Gastroesophageal sphincter (tissue), 4 donors: ENCODE data around the gene TTC21A. TPM values are rescaled to one million over a fixed set of nuclear protein-coding genes. Genes with fewer than 3 reads are reported as not detected.
A peak's percentile ranks its signal among the peaks of the same experiment; 100 is the strongest.

Experiments
- ATAC-seq: fragments of 150-250 bp; one replicate; pipeline ENCODE4 v1.9.1; 2016; ENCODE audit warnings: mild to moderate bottlenecking, moderate library complexity
- H3K27ac ChIP-seq, 4 donors: fragments of 200-600 bp; sonication (generic) in 3 of 4; 1 replicate in 3 of 4; 2 replicates in 1 of 4; pipeline ENCODE4 v1.5.1; 2016 to 2019
- H3K27me3 ChIP-seq: fragments of 200-600 bp; sonication (generic); one replicate; pipeline ENCODE4 v1.5.1; 2019
- H3K36me3 ChIP-seq, 2 donors: fragments of 200-600 bp; sonication (generic); one replicate each; pipeline ENCODE4 v1.5.1; 2019; ENCODE audit warnings: control low read depth in 1 of 2
- H3K4me1 ChIP-seq, 3 donors: fragments of 200-600 bp; sonication (generic); 1 replicate in 2 of 3; 2 replicates in 1 of 3; pipeline ENCODE4 v1.5.1; 2016 to 2019; ENCODE audit warnings: control low read depth in 2 of 3
- H3K4me3 ChIP-seq, 2 donors: fragments of 200-600 bp; sonication (generic); one replicate each; pipeline ENCODE4 v1.5.1; 2019; ENCODE audit warnings: mild to moderate bottlenecking in 1 of 2, moderate library complexity in 1 of 2
- H3K9me3 ChIP-seq, 3 donors: fragments of 200-600 bp; sonication (generic); one replicate each; pipeline ENCODE4 v1.5.1; 2017 to 2019; ENCODE audit warnings: control low read depth in 2 of 3
- EP300 ChIP-seq: sonication (generic); formaldehyde crosslinking; IDR thresholded peaks from one replicate; pipeline ENCODE4 v1.6.1; 2017; ENCODE audit warnings: antibody characterized with exemption, mild to moderate bottlenecking
- POLR2A ChIP-seq, 2 donors: fragments of 450-650 bp; IDR thresholded peaks; one replicate each; pipeline ENCODE4 v1.6.1; 2017; ENCODE audit warnings: antibody characterized with exemption in 2 of 2, mild to moderate bottlenecking in 2 of 2, moderate library complexity in 1 of 2
- POLR2AphosphoS5 ChIP-seq: sonication (generic); formaldehyde crosslinking; IDR thresholded peaks from one replicate; pipeline ENCODE4 v1.6.1; 2017; ENCODE audit warnings: antibody characterized with exemption
- WGBS, 2 donors: methylation state at CpG; one replicate each; pipeline ENCODE4 v1.1.5; 2018; ENCODE audit warnings: low coverage in 1 of 2; 5-methylcytosine and 5-hydroxymethylcytosine counted together
- total RNA-seq, 4 donors: library from RNA; depleted of rRNA; stranded (reverse); fragments of >200 nt; gene quantifications; one replicate each; pipeline ENCODE4 v1.1.0, GENCODE V29; 2016
- TF ChIP-seq, protein P1 (sequence below), 4 experiments: fragments of 200-600 bp in 2 of 4; fragments of 450-650 bp in 2 of 4; sonication (generic) in 1 of 4; IDR thresholded peaks; one replicate each; pipeline ENCODE4 v1.5.1; 2017 to 2019; ENCODE audit warnings: antibody characterized with exemption in 4 of 4, mild to moderate bottlenecking in 2 of 4, moderate library complexity in 2 of 4

The TTC21A gene
- total RNA-seq, 4 donors from 2014 or later, result 0.54 to 8.5 (median 5.0) TPM

DNA sequence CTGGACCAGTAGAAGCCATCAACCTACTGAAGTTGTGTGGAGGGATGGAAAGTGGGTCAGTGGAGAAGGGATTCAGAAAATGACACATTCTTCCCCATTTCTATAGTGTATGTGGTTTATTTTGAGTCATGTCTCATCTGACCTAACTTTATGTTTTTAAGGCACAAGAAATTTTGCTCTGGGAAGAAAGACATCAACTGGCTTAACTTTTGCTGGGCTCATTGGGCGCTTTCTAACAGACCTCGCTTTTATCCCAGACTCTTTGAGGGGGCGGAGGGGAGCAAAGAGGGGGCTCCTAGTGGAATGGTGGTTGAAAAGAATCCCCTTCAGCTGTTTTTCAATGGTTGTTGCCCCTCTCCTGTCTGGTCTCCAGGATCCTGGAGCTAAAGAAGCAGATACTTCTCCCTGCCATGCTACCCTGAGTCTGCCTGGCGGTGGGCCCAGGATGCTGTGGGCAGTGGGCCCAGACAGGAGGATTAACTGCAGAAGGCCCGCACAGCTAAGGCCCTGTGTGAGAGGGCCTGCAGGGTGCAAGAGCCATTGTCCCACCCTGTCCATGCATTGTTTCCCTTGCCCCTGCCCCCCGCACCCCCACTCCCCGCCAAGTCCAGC lies 31.4 kb downstream of the TTC21A start:
- ATAC-seq, result peak; percentile 26
- Histone ChIP-seq H3K27ac (peak overlapping the region in 2 of 4 donors; percentile 11 to 59), H3K36me3 (peaks cover 0 to 66% of the 10 kb centered on the region in 2 donors), H3K4me3 (no peak overlapping the region), H3K9me3 (no peaks in the 10 kb centered on the region), H3K27me3 (no peaks in the 10 kb centered on the region), H3K4me1 (peaks cover 6 to 57% (median 27%) of the 10 kb centered on the region in 3 donors)
- TF ChIP-seq EP300, result no peak
- TF ChIP-seq, protein P1, sequence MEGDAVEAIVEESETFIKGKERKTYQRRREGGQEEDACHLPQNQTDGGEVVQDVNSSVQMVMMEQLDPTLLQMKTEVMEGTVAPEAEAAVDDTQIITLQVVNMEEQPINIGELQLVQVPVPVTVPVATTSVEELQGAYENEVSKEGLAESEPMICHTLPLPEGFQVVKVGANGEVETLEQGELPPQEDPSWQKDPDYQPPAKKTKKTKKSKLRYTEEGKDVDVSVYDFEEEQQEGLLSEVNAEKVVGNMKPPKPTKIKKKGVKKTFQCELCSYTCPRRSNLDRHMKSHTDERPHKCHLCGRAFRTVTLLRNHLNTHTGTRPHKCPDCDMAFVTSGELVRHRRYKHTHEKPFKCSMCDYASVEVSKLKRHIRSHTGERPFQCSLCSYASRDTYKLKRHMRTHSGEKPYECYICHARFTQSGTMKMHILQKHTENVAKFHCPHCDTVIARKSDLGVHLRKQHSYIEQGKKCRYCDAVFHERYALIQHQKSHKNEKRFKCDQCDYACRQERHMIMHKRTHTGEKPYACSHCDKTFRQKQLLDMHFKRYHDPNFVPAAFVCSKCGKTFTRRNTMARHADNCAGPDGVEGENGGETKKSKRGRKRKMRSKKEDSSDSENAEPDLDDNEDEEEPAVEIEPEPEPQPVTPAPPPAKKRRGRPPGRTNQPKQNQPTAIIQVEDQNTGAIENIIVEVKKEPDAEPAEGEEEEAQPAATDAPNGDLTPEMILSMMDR (IDR thresholded peaks at IDR 0.05), result no peak
- peak; percentile 32 for TF ChIP-seq POLR2AphosphoS5
- 41 to 75% methylated on average over 2 to 3 of the region's 7 CpGs for WGBS, 2 donors

DNA sequence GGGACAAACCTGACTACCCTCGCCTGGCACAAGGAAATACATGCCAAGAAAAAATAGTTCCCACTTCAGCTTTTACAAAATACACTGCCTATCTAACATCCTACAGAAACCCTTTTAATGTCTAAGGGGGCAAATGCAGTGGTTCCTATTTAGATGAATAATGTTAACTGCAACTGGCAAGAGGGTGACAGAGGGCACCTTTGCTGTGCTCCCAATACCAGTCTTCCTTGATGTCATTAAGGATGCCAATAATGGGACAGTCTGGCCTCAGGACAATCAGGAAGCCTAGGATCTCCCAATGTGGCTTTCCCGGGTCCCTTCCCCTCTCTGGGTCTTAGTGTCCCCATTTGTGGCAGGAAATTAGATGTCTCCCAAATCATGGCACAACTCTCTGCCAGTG lies 32.0 kb downstream of the TTC21A start:
- H3K4me1 ChIP-seq, result peaks cover 6 to 60% (median 27%) of the 10 kb centered on the region in 3 donors

DNA sequence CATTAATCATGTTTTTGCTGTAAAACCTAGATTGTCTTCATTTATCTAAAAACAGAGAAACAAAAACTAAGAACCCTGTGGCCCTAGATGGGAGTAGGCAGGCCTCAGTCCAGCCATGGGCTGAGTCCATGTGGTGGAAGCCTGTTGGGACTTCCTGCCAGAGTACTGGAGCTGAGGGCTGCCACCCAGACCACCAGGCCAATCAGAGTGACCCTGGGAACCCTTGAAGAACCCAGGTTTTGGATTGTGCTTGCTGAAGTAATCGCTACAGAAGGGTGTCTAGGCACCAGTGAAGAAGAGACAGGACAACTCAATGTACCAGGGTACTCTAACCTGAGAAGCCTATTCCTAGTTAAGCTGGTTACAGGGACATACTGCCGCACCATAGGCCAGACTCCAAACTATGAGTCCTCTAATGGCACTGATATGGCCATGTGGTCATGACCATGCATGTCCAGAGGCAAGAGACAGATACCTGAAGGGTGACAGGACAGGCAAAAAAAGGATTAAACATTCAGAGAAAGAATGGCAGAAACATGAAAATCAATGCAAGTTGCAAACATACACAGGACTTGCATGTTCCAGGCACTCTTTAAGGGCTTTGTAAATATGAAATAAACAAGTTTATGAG lies 33.0 kb downstream of the TTC21A start:
- no peak for ATAC-seq
- Histone ChIP-seq H3K4me3 (no peak overlapping the region), H3K4me1 (peaks cover 6 to 67% (median 27%) of the 10 kb centered on the region in 3 donors), H3K36me3 (peaks cover 0 to 74% of the 10 kb centered on the region in 2 donors), H3K27ac (peak overlapping the region in 3 of 4 donors; percentile 46 to 59 (median 55)), H3K27me3 (no peaks in the 10 kb centered on the region), H3K9me3 (no peaks in the 10 kb centered on the region)
- TF ChIP-seq EP300, result no peak
- 100% methylated on average over 1 of the region's 2 CpGs; no CpG with 5 or more reads in 1 of the 2 donors for WGBS, 2 donors

More for the DNA sequence above, 32.0 kb downstream of the TTC21A start:
- no peak overlapping the region for H3K4me3 ChIP-seq
- 100% methylated on average over 1 of the region's 2 CpGs for WGBS, 2 donors
- H3K27me3 ChIP-seq, result no peaks in the 10 kb centered on the region
- peaks cover 0 to 66% of the 10 kb centered on the region in 2 donors for H3K36me3 ChIP-seq
- TF ChIP-seq POLR2A (IDR thresholded peaks at IDR 0.05) (no peak), EP300 (no peak), POLR2AphosphoS5 (no peak)
- TF ChIP-seq, protein P1 (IDR thresholded peaks at IDR 0.05), result no peak
- no peak for ATAC-seq
- no peaks in the 10 kb centered on the region for H3K9me3 ChIP-seq
- H3K27ac ChIP-seq, result peak overlapping the region in 3 of 4 donors; percentile 11 to 59 (median 26)

- Histone ChIP-seq H3K36me3 (peaks cover 0 to 83% of the 10 kb centered on the region in 2 donors), H3K4me1 (peaks cover 6 to 77% (median 36%) of the 10 kb centered on the region in 3 donors), H3K27ac (peak overlapping the region in 3 of 4 donors; percentile 46 to 59 (median 55)), H3K9me3 (no peaks in the 10 kb centered on the region), H3K4me3 (no peak overlapping the region), H3K27me3 (no peaks in the 10 kb centered on the region)
- ATAC-seq, result peak; percentile 29
- 0 to 41% methylated on average over 1 to 2 of the region's 4 CpGs for WGBS, 2 donors
- peak; percentile 36 for TF ChIP-seq POLR2AphosphoS5
- TF ChIP-seq, protein P1 (IDR thresholded peaks at IDR 0.05), result no peak
Measured at GRCh38 chr3:39141171-39141995, 33.9 kb downstream of the TTC21A start.

GRCh38 chr3:39142067-39142466 lies 34.6 kb downstream of the TTC21A start:
- H3K36me3 ChIP-seq, result peaks cover 0 to 81% of the 10 kb centered on the region in 2 donors
- peak overlapping the region in 3 of 4 donors; percentile 46 to 59 (median 55) for H3K27ac ChIP-seq
- H3K9me3 ChIP-seq, result no peaks in the 10 kb centered on the region
- no peaks in the 10 kb centered on the region for H3K27me3 ChIP-seq
- TF ChIP-seq, protein P1 (IDR thresholded peaks at IDR 0.05), result no peak
- no peak for TF ChIP-seq EP300
- ATAC-seq, result no peak
- peaks cover 6 to 83% (median 42%) of the 10 kb centered on the region in 3 donors for H3K4me1 ChIP-seq
- H3K4me3 ChIP-seq, result no peak overlapping the region
- 56 to 73% methylated on average over 3 to 5 of the region's 5 CpGs for WGBS, 2 donors
